H1 (cell line): ENCODE data around the gene TFF2. TPM values are rescaled to one million over a fixed set of nuclear protein-coding genes. Genes with fewer than 3 reads are reported as not detected.

Experiments
- CTCF ChIA-PET: fragments of 300-600 bp; sonication (Branson Sonifier 250); formaldehyde crosslinking; loops from one replicate; lab custom pipeline; 2021; ENCODE audit not compliant: partially characterized antibody; lab: Charles Lee
- POLR2A ChIA-PET: fragments of 300-600 bp; sonication (Branson Sonifier 250); formaldehyde crosslinking; loops from one replicate; lab custom pipeline; 2021; ENCODE audit warnings: inconsistent platforms; ENCODE audit not compliant: partially characterized antibody; lab: Charles Lee
- DNase-seq, 2 experiments: peaks; one replicate each; pipeline versions ENCODE4 v3.0.0 to v3.0.0-alpha.2; 2010 to 2022; ENCODE audit warnings: low spot score in 2 of 2, low read depth in 1 of 2, mixed read lengths in 1 of 2
- FAIRE-seq: peaks from 2 replicates; lab custom pipeline; 2011; peaks lifted over from hg19 to GRCh38; lab: Jason Lieb, UNC
- H2AFZ ChIP-seq: 2 replicates; pipeline ENCODE4 v1.8.1; 2012; ENCODE audit warnings: low read length, inconsistent platforms
- H2AK5ac ChIP-seq: 2 replicates; pipeline ENCODE4 v1.6.1; 2013; ENCODE audit warnings: low read depth, low read length
- H2BK120ac ChIP-seq: replicated peaks from 2 replicates; pipeline ENCODE3; 2013; ENCODE audit warnings: low read depth, low read length, inconsistent platforms
- H2BK12ac ChIP-seq: 2 replicates; pipeline ENCODE4 v1.6.1; 2013; ENCODE audit warnings: low read depth, low read length
- H2BK15ac ChIP-seq: 2 replicates; pipeline ENCODE4 v1.6.1; 2013; ENCODE audit warnings: low read length
- H2BK20ac ChIP-seq: 2 replicates; pipeline ENCODE4 v1.6.1; 2013; ENCODE audit warnings: low read length
- H2BK5ac ChIP-seq: 2 replicates; pipeline ENCODE4 v1.6.1; 2013; ENCODE audit warnings: low read depth, low read length
- H3K14ac ChIP-seq: 2 replicates; pipeline ENCODE4 v1.6.1; 2013; ENCODE audit warnings: inconsistent platforms; ENCODE audit not compliant: insufficient read length
- H3K18ac ChIP-seq: 2 replicates; pipeline ENCODE4 v1.6.1; 2013; ENCODE audit warnings: low read length; ENCODE audit errors: extremely low read depth
- H3K23ac ChIP-seq: 2 replicates; pipeline ENCODE4 v1.6.1; 2013; ENCODE audit warnings: inconsistent platforms; ENCODE audit not compliant: insufficient read length
- H3K23me2 ChIP-seq: 2 replicates; pipeline ENCODE4 v1.6.1; 2013; ENCODE audit warnings: low read depth, low read length
- H3K27ac ChIP-seq: 2 replicates; pipeline ENCODE4 v1.6.1; 2011; ENCODE audit warnings: low read depth, low read length, inconsistent platforms
- H3K27me3 ChIP-seq, 4 experiments: replicated peaks in 1 of 4; 1 replicate in 1 of 4; 2 replicates in 3 of 4; pipeline versions ENCODE4 v1.6.1 to v1.8.1; 2011 to 2013; ENCODE audit warnings: low read length in 3 of 4, mild to moderate bottlenecking in 3 of 4, inconsistent platforms in 2 of 4, mixed read lengths in 2 of 4, moderate library complexity in 1 of 4; ENCODE audit not compliant: control insufficient read depth in 3 of 4, insufficient read depth in 3 of 4; ENCODE audit errors: extremely low read depth in 1 of 4
- H3K36me3 ChIP-seq, 4 experiments: 2 replicates each; pipeline versions ENCODE4 v1.6.1 to v1.8.1; 2011 to 2013; ENCODE audit warnings: mild to moderate bottlenecking in 4 of 4, low read length in 3 of 4, moderate library complexity in 2 of 4, control low read depth in 1 of 4, inconsistent platforms in 1 of 4; ENCODE audit not compliant: insufficient read depth in 4 of 4, control insufficient read depth in 2 of 4
- H3K4ac ChIP-seq: replicated peaks from 2 replicates; pipeline ENCODE3; 2013; ENCODE audit warnings: low read length, low read depth, mixed read lengths, inconsistent platforms; ENCODE audit not compliant: insufficient read length
- H3K4me1 ChIP-seq, 4 experiments: replicated peaks in 1 of 4; 1 replicate in 1 of 4; 2 replicates in 3 of 4; pipeline versions ENCODE4 v1.6.1 to v1.8.1; 2011 to 2013; ENCODE audit warnings: low read length in 3 of 4, inconsistent platforms in 2 of 4, mixed read lengths in 1 of 4; ENCODE audit not compliant: insufficient read depth in 4 of 4, control insufficient read depth in 3 of 4
- H3K4me2 ChIP-seq, 2 experiments: 2 replicates each; pipeline versions ENCODE4 v1.6.1 to v1.8.1; 2011 to 2013; ENCODE audit warnings: low read depth in 2 of 2, low read length in 2 of 2, control low read depth in 1 of 2, inconsistent platforms in 1 of 2, mild to moderate bottlenecking in 1 of 2; ENCODE audit not compliant: insufficient read depth in 1 of 2
- H3K4me3 ChIP-seq, 4 experiments: fragments of 200-600, 300-600 bp in 1 of 4; sonication (generic), shearing (Covaris generic), sonication (Bioruptor Twin) in 1 of 4; 2 replicates each; pipeline versions ENCODE4 v1.5.1 to v1.8.1; 2011 to 2016; ENCODE audit warnings: low read length in 4 of 4, low read depth in 3 of 4, control low read depth in 2 of 4, inconsistent platforms in 2 of 4, mild to moderate bottlenecking in 2 of 4, mixed read lengths in 1 of 4, moderate library complexity in 1 of 4; ENCODE audit not compliant: insufficient read depth in 2 of 4; ENCODE audit errors: extremely low read depth in 1 of 4
- H3K56ac ChIP-seq: replicated peaks from 2 replicates; pipeline ENCODE3; 2013; ENCODE audit warnings: low read depth, mild to moderate bottlenecking, mixed read lengths, low read length, inconsistent platforms; ENCODE audit not compliant: insufficient read length
- H3K79me1 ChIP-seq: 2 replicates; pipeline ENCODE4 v1.6.1; 2013; ENCODE audit warnings: low read depth, low read length, control low read depth
- H3K79me2 ChIP-seq, 2 experiments: 2 replicates each; pipeline versions ENCODE4 v1.6.1 to v1.8.1; 2012 to 2013; ENCODE audit warnings: low read length in 2 of 2, mild to moderate bottlenecking in 2 of 2, inconsistent platforms in 1 of 2; ENCODE audit not compliant: insufficient read depth in 2 of 2, control insufficient read depth in 1 of 2
- H3K9ac ChIP-seq, 4 experiments: replicated peaks in 1 of 4; 1 replicate in 1 of 4; 2 replicates in 3 of 4; pipeline versions ENCODE4 v1.6.1 to v1.8.1; 2011 to 2013; ENCODE audit warnings: low read depth in 3 of 4, low read length in 3 of 4, control low read depth in 2 of 4, mild to moderate bottlenecking in 2 of 4, moderate library complexity in 2 of 4, inconsistent platforms in 1 of 4; ENCODE audit errors: extremely low read depth in 1 of 4
- H3K9me3 ChIP-seq, 2 experiments: 2 replicates each; pipeline versions ENCODE4 v1.6.1 to v1.8.1; 2012 to 2013; ENCODE audit warnings: mild to moderate bottlenecking in 2 of 2, moderate library complexity in 2 of 2, control low read depth in 1 of 2, inconsistent platforms in 1 of 2, low read depth in 1 of 2, low read length in 1 of 2, mixed read lengths in 1 of 2; ENCODE audit not compliant: insufficient read depth in 2 of 2
- H4K20me1 ChIP-seq, 2 experiments: replicated peaks in 1 of 2; 2 replicates each; pipeline versions ENCODE3 to v1.8.1; 2011 to 2013; ENCODE audit warnings: inconsistent platforms in 2 of 2, low read length in 2 of 2, mild to moderate bottlenecking in 1 of 2; ENCODE audit not compliant: insufficient read depth in 2 of 2, control insufficient read depth in 1 of 2
- H4K5ac ChIP-seq: 2 replicates; pipeline ENCODE4 v1.6.1; 2013; ENCODE audit warnings: low read length, low read depth, mixed read lengths, inconsistent platforms; ENCODE audit not compliant: insufficient read length
- H4K8ac ChIP-seq: 2 replicates; pipeline ENCODE4 v1.8.0; 2013; ENCODE audit warnings: mild to moderate bottlenecking, moderate library complexity, low read length, inconsistent platforms; ENCODE audit not compliant: insufficient read depth; ENCODE audit errors: extremely low read depth
- H4K91ac ChIP-seq: replicated peaks from 2 replicates; pipeline ENCODE3; 2013; ENCODE audit warnings: low read length, mixed read lengths, inconsistent platforms; ENCODE audit not compliant: insufficient read length
- BRCA1 ChIP-seq: IDR thresholded peaks from 2 replicates; pipeline ENCODE4 v1.6.1; 2012; ENCODE audit warnings: low read depth, low read length, improper control_type of control experiment
- HDAC6 ChIP-seq: IDR thresholded peaks from one replicate; pipeline ENCODE4 v1.7.1; 2012; ENCODE audit warnings: low read depth, mild to moderate bottlenecking, inconsistent platforms, low read length, moderate library complexity
- POLR2AphosphoS5 ChIP-seq: IDR thresholded peaks from 2 replicates; pipeline ENCODE4 v1.6.1; 2011; ENCODE audit warnings: low read depth, low read length
- POU5F1 ChIP-seq: IDR thresholded peaks from 2 replicates; pipeline ENCODE4 v1.6.1; 2011; ENCODE audit warnings: low read depth, mild to moderate bottlenecking, low read length, moderate library complexity
- SIN3A ChIP-seq, 2 experiments: IDR thresholded peaks in 1 of 2; conservative IDR thresholded peaks in 1 of 2; 2 replicates each; pipeline ENCODE4 v1.6.1; 2011 to 2012; ENCODE audit warnings: low read length in 2 of 2, improper control_type of control experiment in 1 of 2, low read depth in 1 of 2, mild to moderate bottlenecking in 1 of 2
- SP1 ChIP-seq: IDR thresholded peaks from 2 replicates; pipeline ENCODE4 v1.6.1; 2011; ENCODE audit warnings: low read depth, low read length
- SP2 ChIP-seq: IDR thresholded peaks from 2 replicates; pipeline ENCODE4 v1.6.1; 2012; ENCODE audit warnings: mild to moderate bottlenecking, low read length, inconsistent platforms
- SRF ChIP-seq: IDR thresholded peaks from 2 replicates; pipeline ENCODE4 v1.6.1; 2011; ENCODE audit warnings: mild to moderate bottlenecking, low read depth, low read length, moderate library complexity
- TAF1 ChIP-seq: IDR thresholded peaks from 2 replicates; pipeline ENCODE4 v1.6.1; 2011; ENCODE audit warnings: mild to moderate bottlenecking, low read depth, low read length
- WGBS, 2 experiments: shearing (Covaris generic) in 1 of 2; methylation state at CpG; one replicate each; pipeline versions ENCODE4 v1.1.6 to v1.1.7; 2013 to 2015; ENCODE audit warnings: low lambda C conversion rate in 2 of 2, mixed read lengths in 2 of 2, inconsistent platforms in 1 of 2, low coverage in 1 of 2, missing lambda C conversion rate in 1 of 2; ENCODE audit not compliant: insufficient replicate concordance in 2 of 2, insufficient coverage in 1 of 2, insufficient read length in 1 of 2; ENCODE audit errors: extremely low coverage in 1 of 2, missing lambda C conversion rate in 1 of 2; 5-methylcytosine and 5-hydroxymethylcytosine counted together
- polyA plus RNA-seq, 7 experiments: library from polyadenylated mRNA; depleted of rRNA in 3 of 7; stranded (reverse) in 5 of 7; unstranded in 2 of 7; fragments of >200 nt in 5 of 7; fragments of 200-250 nt in 2 of 7; gene quantifications; 1 replicate in 5 of 7; 2 replicates in 1 of 7; 4 replicates in 1 of 7; pipeline versions ENCODE4 v1.2.1 to v1.2.3, GENCODE V29; 2011 to 2013; ENCODE audit warnings: missing spikeins in 2 of 7, mixed read lengths in 2 of 7
- total RNA-seq: library from RNA; stranded (reverse); fragmentation: NEBNext Ultra II Directional; extraction: Animal tissue kit (Norgen Biotek cat#: 25700); gene quantifications from 2 replicates; pipeline ENCODE4 v1.2.1, GENCODE V29; 2021
- TF ChIP-seq, protein P1 (sequence below), 3 experiments: IDR thresholded peaks; 1 replicate in 2 of 3; 2 replicates in 1 of 3; pipeline versions ENCODE4 v1.5.1 to v1.6.1; 2011; ENCODE audit warnings: low read length in 3 of 3, mild to moderate bottlenecking in 3 of 3, inconsistent platforms in 2 of 3, low read depth in 1 of 3, moderate library complexity in 1 of 3; ENCODE audit not compliant: insufficient read depth in 1 of 3; ENCODE audit errors: control extremely low read depth in 1 of 3

TFF2 gene
- total and polyA plus RNA-seq, 2 of the 8 experiments (the other 6 are each of a cell fraction or from before 2014, with no cell fraction given) = not detected

DNA sequence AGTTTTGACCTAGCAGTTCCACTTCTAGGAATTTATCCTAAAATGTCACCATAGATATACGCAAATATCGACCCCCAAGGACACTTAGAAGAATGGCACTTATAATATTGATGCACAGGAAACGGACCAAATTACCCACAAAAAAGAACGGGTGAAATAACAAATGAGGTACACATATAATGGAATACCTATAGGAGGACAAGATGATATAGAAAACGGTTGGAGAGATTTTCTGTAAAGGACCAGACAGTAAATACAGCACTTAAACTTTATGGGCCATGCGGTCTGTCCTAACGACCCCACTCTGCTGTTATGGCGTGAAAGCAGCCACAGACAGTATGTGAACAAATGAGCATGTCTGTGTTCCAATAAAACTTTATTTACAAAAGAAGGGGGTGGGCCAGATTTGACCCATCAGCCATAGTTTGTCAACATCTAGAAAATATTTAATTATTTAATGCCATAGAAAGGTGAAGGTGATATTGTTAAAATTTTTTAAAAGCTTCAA lies 42.7 kb upstream of the TFF2 start:
- Histone ChIP-seq H2AK5ac (no peak overlapping the region), H3K27ac (no peak overlapping the region), H2BK5ac (no peak overlapping the region), H3K23me2 (no peaks in the 10 kb centered on the region), H3K4ac (no peak overlapping the region), H3K18ac (no peak overlapping the region), H3K14ac (no peak overlapping the region), H3K56ac (no peak overlapping the region), H3K79me2 (no peaks in the 10 kb centered on the region), H2BK20ac (no peak overlapping the region), H3K9ac (no peak overlapping the region), H2BK12ac (no peak overlapping the region), H3K4me3 (no peak overlapping the region), H3K4me1 (peaks cover 0 to 12% (median 10%) of the 10 kb centered on the region in 4 experiments; a peak in 3 of 7 replicates), H3K9me3 (no peaks in the 10 kb centered on the region; a peak in 1 of 4 replicates), H4K91ac (no peak overlapping the region), H2AFZ (no peak overlapping the region), H3K4me2 (no peak overlapping the region), H3K27me3 (0 out of 7 replicates have a peak, but pooled peaks cover 0 to 2% (median 0%) of the 10 kb centered on the region in 4 experiments), H3K36me3 (no peaks in the 10 kb centered on the region), H3K23ac (no peak overlapping the region), H2BK120ac (no peak overlapping the region), H4K5ac (no peak overlapping the region), H4K8ac (no peak overlapping the region), H4K20me1 (no peaks in the 10 kb centered on the region), H3K79me1 (no peaks in the 10 kb centered on the region), H2BK15ac (no peak overlapping the region)
- ChIA-PET CTCF (interaction anchor here (0.7 to 1.9 kb wide), 4 partner anchors 12 to 93 kb away, joined by 3 to 7 read pairs (median 4); no protein-coding TSS in a partner anchor), POLR2A (interaction anchor here (0.6 to 0.7 kb wide), 2 partner anchors 41 to 960 kb away, joined by 3 read pairs; no protein-coding TSS in a partner anchor)
- 89% methylated on average over 8 of the region's 8 CpGs; no CpG with 5 or more reads in 1 of the 2 experiments for WGBS, 2 experiments
- no peak for TF ChIP-seq SP1
- TF ChIP-seq POLR2AphosphoS5 = no peak
- TF ChIP-seq SP2 = no peak
- TF ChIP-seq TAF1 = no peak
- no peak for TF ChIP-seq SRF
- TF ChIP-seq, protein P1, sequence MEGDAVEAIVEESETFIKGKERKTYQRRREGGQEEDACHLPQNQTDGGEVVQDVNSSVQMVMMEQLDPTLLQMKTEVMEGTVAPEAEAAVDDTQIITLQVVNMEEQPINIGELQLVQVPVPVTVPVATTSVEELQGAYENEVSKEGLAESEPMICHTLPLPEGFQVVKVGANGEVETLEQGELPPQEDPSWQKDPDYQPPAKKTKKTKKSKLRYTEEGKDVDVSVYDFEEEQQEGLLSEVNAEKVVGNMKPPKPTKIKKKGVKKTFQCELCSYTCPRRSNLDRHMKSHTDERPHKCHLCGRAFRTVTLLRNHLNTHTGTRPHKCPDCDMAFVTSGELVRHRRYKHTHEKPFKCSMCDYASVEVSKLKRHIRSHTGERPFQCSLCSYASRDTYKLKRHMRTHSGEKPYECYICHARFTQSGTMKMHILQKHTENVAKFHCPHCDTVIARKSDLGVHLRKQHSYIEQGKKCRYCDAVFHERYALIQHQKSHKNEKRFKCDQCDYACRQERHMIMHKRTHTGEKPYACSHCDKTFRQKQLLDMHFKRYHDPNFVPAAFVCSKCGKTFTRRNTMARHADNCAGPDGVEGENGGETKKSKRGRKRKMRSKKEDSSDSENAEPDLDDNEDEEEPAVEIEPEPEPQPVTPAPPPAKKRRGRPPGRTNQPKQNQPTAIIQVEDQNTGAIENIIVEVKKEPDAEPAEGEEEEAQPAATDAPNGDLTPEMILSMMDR (IDR thresholded peaks at IDR 0.05; ENCODE audit: control extremely low read depth in 1 of 3, insufficient read depth in 1 of 3, low read depth in 1 of 3, low read length in 3 of 3) = no peak
- no peak for TF ChIP-seq SIN3A (conservative IDR thresholded peaks at IDR 0.05 in 1 of 2, IDR thresholded peaks at IDR 0.05 in 1 of 2; ENCODE audit: low read depth in 1 of 2, low read length in 2 of 2)
- TF ChIP-seq POU5F1 = no peak
- no peak for TF ChIP-seq BRCA1
- TF ChIP-seq HDAC6 = no peak
- DNase-seq (no peak), FAIRE-seq (no peak)
